Thyroid gland (tissue), 4 donors: ENCODE data around the gene SDHA.
"Not testable (repeated sequence)": the region's sequence is repeated elsewhere in the genome, so short reads cannot be mapped to it uniquely, and the experiment has no call there.

Experiments used
- CTCF ChIP-seq, 6 experiments: fragments of 200-600 bp in 3 of 6; fragments of 450-650 bp in 3 of 6; sonication (generic) in 3 of 6; IDR thresholded peaks; one replicate each; pipeline ENCODE4 v1.5.1; 2016 to 2019; ENCODE audit warnings: antibody characterized with exemption in 6 of 6, mild to moderate bottlenecking in 2 of 6, inconsistent platforms in 1 of 6, moderate library complexity in 1 of 6
- POLR2A ChIP-seq, 2 donors: fragments of 450-650 bp; IDR thresholded peaks; one replicate each; pipeline ENCODE4 v1.6.1; 2017; ENCODE audit warnings: antibody characterized with exemption in 2 of 2, mild to moderate bottlenecking in 2 of 2, moderate library complexity in 1 of 2

DNA sequence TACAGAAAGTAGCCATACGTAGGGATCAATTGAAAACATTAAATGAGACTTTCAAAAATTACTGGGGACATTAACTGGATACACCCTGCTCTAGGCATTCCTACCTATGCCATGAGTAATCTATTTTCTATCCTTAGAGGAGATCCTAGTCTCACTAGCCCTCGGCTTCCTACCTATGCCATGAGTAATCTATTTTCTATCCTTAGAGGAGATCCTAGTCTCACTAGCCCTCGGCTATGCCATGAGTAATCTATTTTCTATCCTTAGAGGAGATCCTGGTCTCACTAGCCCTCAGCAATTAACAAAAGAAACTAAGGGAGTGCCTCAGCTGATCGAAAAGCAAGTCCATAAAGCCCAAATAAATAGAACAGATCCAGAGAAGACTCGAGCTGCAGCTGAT is 27.6 kb downstream of the SDHA start:
- not testable (repeated sequence) for TF ChIP-seq CTCF, POLR2A (IDR thresholded peaks at IDR 0.05)
